ENCODE data around the gene OR2A2.

OR2A2 gene

DNA sequence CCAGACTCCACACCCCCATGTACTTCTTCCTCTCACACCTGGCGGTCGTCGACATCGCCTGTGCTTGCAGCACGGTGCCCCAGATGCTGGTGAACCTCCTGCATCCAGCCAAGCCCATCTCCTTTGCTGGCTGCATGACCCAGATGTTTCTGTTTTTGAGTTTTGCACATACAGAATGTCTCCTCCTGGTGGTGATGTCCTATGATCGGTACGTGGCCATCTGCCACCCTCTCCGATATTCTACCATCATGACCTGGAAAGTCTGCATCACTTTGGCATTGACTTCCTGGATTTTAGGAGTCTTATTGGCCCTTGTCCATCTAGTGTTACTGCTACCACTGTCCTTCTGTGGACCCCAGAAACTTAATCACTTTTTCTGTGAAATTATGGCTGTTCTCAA is 35.0 kb upstream of the OR2A2 start:
- H2AFZ ChIP-seq (ENCODE audit: low read length) = no peak overlapping the region
- no CpG with 5 or more reads among the region's 8 CpGs for WGBS, 2 donors (ENCODE audit: extremely low coverage in 2 of 2, insufficient read length in 2 of 2, insufficient replicate concordance in 1 of 2)
- no peak overlapping the region for H2BK12ac ChIP-seq (ENCODE audit: low read length)
- H3K9ac ChIP-seq (ENCODE audit: low read depth, low read length, poor library complexity) = no peak overlapping the region
- H3K9me3 ChIP-seq (replicated peaks in 1 of 2; ENCODE audit: control insufficient read depth in 2 of 2, insufficient read depth in 1 of 2, low read depth in 1 of 2, low read length in 2 of 2) = no peaks in the 10 kb centered on the region
- H3K4me3 ChIP-seq (ENCODE audit: low read length in 2 of 2) = no peak overlapping the region
- H2AK5ac ChIP-seq (ENCODE audit: low read depth, low read length) = no peak overlapping the region
- H2BK5ac ChIP-seq (ENCODE audit: low read length) = no peak overlapping the region
- no peak overlapping the region for H3K18ac ChIP-seq (ENCODE audit: low read length)
- no peaks in the 10 kb centered on the region for H3K4me1 ChIP-seq (ENCODE audit: control insufficient read depth in 2 of 2, insufficient read depth in 1 of 2, low read depth in 1 of 2, low read length in 2 of 2)
- DNase-seq (ENCODE audit: low spot score) = no peak
- H3K4ac ChIP-seq (ENCODE audit: low read length) = no peak overlapping the region
- no peak overlapping the region for H3K14ac ChIP-seq (ENCODE audit: low read length)
- no peak overlapping the region for H4K8ac ChIP-seq (ENCODE audit: low read depth, low read length)
- H2BK120ac ChIP-seq (ENCODE audit: low read depth, low read length) = no peak overlapping the region
- no peaks in the 10 kb centered on the region for H3K79me1 ChIP-seq (ENCODE audit: low read depth, low read length)
- no peak overlapping the region for H3K4me2 ChIP-seq (ENCODE audit: insufficient read depth, low read length, poor library complexity, severe bottlenecking)
- H2BK15ac ChIP-seq (ENCODE audit: low read length) = no peak overlapping the region
- no peak overlapping the region for H4K91ac ChIP-seq (ENCODE audit: low read depth, low read length, poor library complexity)
- no peaks in the 10 kb centered on the region for H3K36me3 ChIP-seq (replicated peaks in 1 of 2; ENCODE audit: control insufficient read depth in 2 of 2, insufficient read depth in 2 of 2, low read length in 2 of 2)
- no peak overlapping the region for H3K27ac ChIP-seq (replicated peaks; ENCODE audit: low read length)
- no peak overlapping the region for H3K23ac ChIP-seq (ENCODE audit: low read depth, low read length, poor library complexity)
- no peaks in the 10 kb centered on the region for H3K27me3 ChIP-seq (ENCODE audit: control insufficient read depth in 3 of 3, insufficient read depth in 3 of 3, low read depth in 1 of 3, low read length in 3 of 3)

GRCh38 chr7:144085978-144086377 is 23.4 kb upstream of the OR2A2 start, which contains the start of gene OR2A12:
OR2A12 (plus strand) TSS chr7:144086278; CDS start chr7:144095108, 8,830 bp downstream.
- Histone ChIP-seq H2AFZ (ENCODE audit: low read length) (no peak within 1 kb of the TSS), H3K23ac (ENCODE audit: low read depth, low read length, poor library complexity) (no peak within 1 kb of the TSS), H2BK120ac (ENCODE audit: low read depth, low read length) (no peak within 1 kb of the TSS), H3K9me3 (replicated peaks in 1 of 2; ENCODE audit: control insufficient read depth in 2 of 2, insufficient read depth in 1 of 2, low read depth in 1 of 2, low read length in 2 of 2) (no peaks in the 10 kb centered on the region), H3K4me3 (ENCODE audit: low read length in 2 of 2) (no peak within 1 kb of the TSS), H3K79me1 (ENCODE audit: low read depth, low read length) (peaks cover 2% of the 10 kb centered on the region), H3K14ac (ENCODE audit: low read length) (no peak within 1 kb of the TSS), H3K4ac (ENCODE audit: low read length) (no peak within 1 kb of the TSS), H4K91ac (ENCODE audit: low read depth, low read length, poor library complexity) (no peak within 1 kb of the TSS), H3K36me3 (replicated peaks in 1 of 2; ENCODE audit: control insufficient read depth in 2 of 2, insufficient read depth in 2 of 2, low read length in 2 of 2) (no peaks in the 10 kb centered on the region), H3K4me1 (ENCODE audit: control insufficient read depth in 2 of 2, insufficient read depth in 1 of 2, low read depth in 1 of 2, low read length in 2 of 2) (no peaks in the 10 kb centered on the region), H4K8ac (ENCODE audit: low read depth, low read length) (no peak within 1 kb of the TSS), H3K4me2 (ENCODE audit: insufficient read depth, low read length, poor library complexity, severe bottlenecking) (no peak within 1 kb of the TSS), H2AK5ac (ENCODE audit: low read depth, low read length) (no peak within 1 kb of the TSS), H2BK5ac (ENCODE audit: low read length) (no peak within 1 kb of the TSS), H3K27ac (replicated peaks; ENCODE audit: low read length) (no peak within 1 kb of the TSS), H3K9ac (ENCODE audit: low read depth, low read length, poor library complexity) (no peak within 1 kb of the TSS), H3K18ac (ENCODE audit: low read length) (no peak within 1 kb of the TSS), H2BK15ac (ENCODE audit: low read length) (no peak within 1 kb of the TSS), H3K27me3 (ENCODE audit: control insufficient read depth in 3 of 3, insufficient read depth in 3 of 3, low read depth in 1 of 3, low read length in 3 of 3) (no peaks in the 10 kb centered on the region), H2BK12ac (ENCODE audit: low read length) (no peak within 1 kb of the TSS)
- WGBS, 2 donors (ENCODE audit: extremely low coverage in 2 of 2, insufficient read length in 2 of 2, insufficient replicate concordance in 1 of 2) = no CpG with 5 or more reads among the region's 2 CpGs
- no peak for DNase-seq (ENCODE audit: low spot score)

DNA sequence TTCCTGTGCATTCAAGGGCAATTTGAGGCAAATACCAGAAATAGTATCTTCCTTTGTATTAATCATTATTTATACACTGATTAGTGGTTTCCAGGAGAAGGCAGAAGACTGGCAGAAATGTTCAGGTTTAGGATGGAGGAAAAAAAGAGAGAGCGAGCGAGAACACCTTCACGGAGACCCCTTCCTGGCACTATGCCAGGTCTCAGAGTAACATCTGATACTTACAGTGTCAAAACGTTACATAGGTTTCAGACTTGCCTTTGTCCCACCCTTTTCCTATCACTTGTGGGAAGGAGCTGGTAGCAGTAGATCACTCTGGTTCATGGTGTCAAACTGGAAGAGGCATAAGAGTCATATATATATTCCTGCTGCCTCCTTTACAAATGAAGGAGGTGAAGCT is 22.7 kb upstream of the OR2A2 start:
- no peak for DNase-seq (ENCODE audit: low spot score)
- Histone ChIP-seq H2BK120ac (ENCODE audit: low read depth, low read length) (no peak overlapping the region), H2BK15ac (ENCODE audit: low read length) (no peak overlapping the region), H3K4me2 (ENCODE audit: insufficient read depth, low read length, poor library complexity, severe bottlenecking) (no peak overlapping the region), H3K27me3 (ENCODE audit: control insufficient read depth in 3 of 3, insufficient read depth in 3 of 3, low read depth in 1 of 3, low read length in 3 of 3) (no peaks in the 10 kb centered on the region), H2AK5ac (ENCODE audit: low read depth, low read length) (no peak overlapping the region), H3K9ac (ENCODE audit: low read depth, low read length, poor library complexity) (no peak overlapping the region), H3K18ac (ENCODE audit: low read length) (no peak overlapping the region), H4K8ac (ENCODE audit: low read depth, low read length) (no peak overlapping the region), H3K4ac (ENCODE audit: low read length) (no peak overlapping the region), H3K14ac (ENCODE audit: low read length) (no peak overlapping the region), H3K23ac (ENCODE audit: low read depth, low read length, poor library complexity) (no peak overlapping the region), H2BK5ac (ENCODE audit: low read length) (no peak overlapping the region), H2BK12ac (ENCODE audit: low read length) (no peak overlapping the region), H3K4me3 (ENCODE audit: low read length in 2 of 2) (no peak overlapping the region), H4K91ac (ENCODE audit: low read depth, low read length, poor library complexity) (no peak overlapping the region), H3K9me3 (replicated peaks in 1 of 2; ENCODE audit: control insufficient read depth in 2 of 2, insufficient read depth in 1 of 2, low read depth in 1 of 2, low read length in 2 of 2) (no peaks in the 10 kb centered on the region), H3K36me3 (replicated peaks in 1 of 2; ENCODE audit: control insufficient read depth in 2 of 2, insufficient read depth in 2 of 2, low read length in 2 of 2) (no peaks in the 10 kb centered on the region), H3K4me1 (ENCODE audit: control insufficient read depth in 2 of 2, insufficient read depth in 1 of 2, low read depth in 1 of 2, low read length in 2 of 2) (no peaks in the 10 kb centered on the region), H3K79me1 (ENCODE audit: low read depth, low read length) (peaks cover 2% of the 10 kb centered on the region), H3K27ac (replicated peaks; ENCODE audit: low read length) (no peak overlapping the region), H2AFZ (ENCODE audit: low read length) (no peak overlapping the region)
- no CpG with 5 or more reads among the region's 4 CpGs for WGBS, 2 donors (ENCODE audit: extremely low coverage in 2 of 2, insufficient read length in 2 of 2, insufficient replicate concordance in 1 of 2)

DNA sequence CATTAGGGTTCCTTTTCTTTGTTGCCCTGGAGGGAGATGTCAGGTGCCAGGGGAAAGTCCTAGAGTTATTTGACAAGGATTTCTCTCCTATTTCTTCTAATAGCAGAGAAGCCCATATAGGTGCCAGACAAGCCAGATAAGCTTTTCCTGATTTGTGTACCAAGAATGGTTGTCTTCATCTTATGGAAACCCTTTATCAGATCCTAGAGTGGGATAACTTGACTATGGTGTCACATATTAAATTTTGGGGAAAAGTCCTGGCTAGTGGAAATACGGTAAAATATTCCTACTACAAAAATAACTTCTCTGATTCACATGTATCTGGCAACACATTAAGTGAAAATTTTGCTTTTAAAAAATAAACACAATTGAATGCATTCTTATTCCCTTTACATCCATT is 22.2 kb upstream of the OR2A2 start:
- H2BK120ac ChIP-seq (ENCODE audit: low read depth, low read length) = no peak overlapping the region
- H3K9ac ChIP-seq (ENCODE audit: low read depth, low read length, poor library complexity) = no peak overlapping the region
- no peak overlapping the region for H2BK5ac ChIP-seq (ENCODE audit: low read length)
- H3K36me3 ChIP-seq (replicated peaks in 1 of 2; ENCODE audit: control insufficient read depth in 2 of 2, insufficient read depth in 2 of 2, low read length in 2 of 2) = no peaks in the 10 kb centered on the region
- no peak overlapping the region for H4K8ac ChIP-seq (ENCODE audit: low read depth, low read length)
- H3K9me3 ChIP-seq (replicated peaks in 1 of 2; ENCODE audit: control insufficient read depth in 2 of 2, insufficient read depth in 1 of 2, low read depth in 1 of 2, low read length in 2 of 2) = no peaks in the 10 kb centered on the region
- no peak overlapping the region for H3K23ac ChIP-seq (ENCODE audit: low read depth, low read length, poor library complexity)
- H2BK15ac ChIP-seq (ENCODE audit: low read length) = no peak overlapping the region
- no peak overlapping the region for H2AK5ac ChIP-seq (ENCODE audit: low read depth, low read length)
- no peak overlapping the region for H3K4me2 ChIP-seq (ENCODE audit: insufficient read depth, low read length, poor library complexity, severe bottlenecking)
- no peak overlapping the region for H4K91ac ChIP-seq (ENCODE audit: low read depth, low read length, poor library complexity)
- no peak overlapping the region for H2BK12ac ChIP-seq (ENCODE audit: low read length)
- no peaks in the 10 kb centered on the region for H3K4me1 ChIP-seq (ENCODE audit: control insufficient read depth in 2 of 2, insufficient read depth in 1 of 2, low read depth in 1 of 2, low read length in 2 of 2)
- peaks cover 2% of the 10 kb centered on the region for H3K79me1 ChIP-seq (ENCODE audit: low read depth, low read length)
- H3K14ac ChIP-seq (ENCODE audit: low read length) = no peak overlapping the region
- DNase-seq (ENCODE audit: low spot score) = no peak
- H2AFZ ChIP-seq (ENCODE audit: low read length) = no peak overlapping the region
- WGBS, 2 donors (ENCODE audit: extremely low coverage in 2 of 2, insufficient read length in 2 of 2, insufficient replicate concordance in 1 of 2) = no CpG with 5 or more reads among the region's 1 CpG
- H3K27ac ChIP-seq (replicated peaks; ENCODE audit: low read length) = no peak overlapping the region
- H3K18ac ChIP-seq (ENCODE audit: low read length) = no peak overlapping the region
- no peak overlapping the region for H3K4ac ChIP-seq (ENCODE audit: low read length)
- H3K4me3 ChIP-seq (ENCODE audit: low read length in 2 of 2) = no peak overlapping the region
- no peaks in the 10 kb centered on the region for H3K27me3 ChIP-seq (ENCODE audit: control insufficient read depth in 3 of 3, insufficient read depth in 3 of 3, low read depth in 1 of 3, low read length in 3 of 3)

Data from neuronal stem cell (in vitro differentiated cells).